Keratinocyte (primary cell): ENCODE results near the gene COL4A6. TPM values are rescaled to one million over a fixed set of nuclear protein-coding genes. Genes with fewer than 3 reads are reported as not detected.

Experiments
- DNase-seq: peaks from one replicate; pipeline ENCODE4 v3.0.0-alpha.2; 2011; ENCODE audit warnings: low read depth, missing footprints, low spot score
- FAIRE-seq: peaks from 2 replicates; lab custom pipeline; 2011; peaks lifted over from hg19 to GRCh38; lab: Jason Lieb, UNC
- H2AFZ ChIP-seq: 2 replicates; pipeline ENCODE4 v1.6.0; 2012; ENCODE audit warnings: low read length, control low read depth, inconsistent platforms; ENCODE audit not compliant: control insufficient read depth
- H3K27ac ChIP-seq: 2 replicates; pipeline ENCODE4 v1.5.1; 2011; ENCODE audit warnings: low read length; ENCODE audit not compliant: control insufficient read depth, insufficient read depth
- H3K27me3 ChIP-seq: 3 replicates; pipeline ENCODE4 v1.6.0; 2011; ENCODE audit warnings: low read length; ENCODE audit not compliant: control insufficient read depth, insufficient read depth; ENCODE audit errors: extremely low read depth
- H3K36me3 ChIP-seq, 2 experiments: 2 replicates in 1 of 2; 3 replicates in 1 of 2; pipeline ENCODE4 v1.5.1; 2011; ENCODE audit warnings: low read length in 2 of 2, mild to moderate bottlenecking in 1 of 2; ENCODE audit not compliant: control insufficient read depth in 2 of 2, insufficient read depth in 2 of 2; ENCODE audit errors: extremely low read depth in 1 of 2
- H3K4me1 ChIP-seq: 3 replicates; pipeline ENCODE4 v1.5.1; 2011; ENCODE audit warnings: low read length; ENCODE audit not compliant: control insufficient read depth, insufficient read depth; ENCODE audit errors: extremely low read depth
- H3K4me2 ChIP-seq: 3 replicates; pipeline ENCODE4 v1.6.0; 2011; ENCODE audit warnings: low read depth, low read length; ENCODE audit not compliant: control insufficient read depth, insufficient read depth; ENCODE audit errors: extremely low read depth
- H3K4me3 ChIP-seq, 3 experiments: fragments of 200-600 bp in 1 of 3; sonication (generic) in 1 of 3; 2 replicates in 2 of 3; 3 replicates in 1 of 3; pipeline ENCODE4 v1.5.1; 2011 to 2016; ENCODE audit warnings: low read length in 3 of 3, mild to moderate bottlenecking in 3 of 3, control low read depth in 2 of 3, inconsistent platforms in 1 of 3, low read depth in 1 of 3, mixed read lengths in 1 of 3, mixed run types in 1 of 3, moderate library complexity in 1 of 3; ENCODE audit not compliant: control insufficient read depth in 2 of 3, insufficient read depth in 2 of 3; ENCODE audit errors: extremely low read depth in 1 of 3
- H3K79me2 ChIP-seq: 2 replicates; pipeline ENCODE4 v1.6.0; 2012; ENCODE audit warnings: low read length; ENCODE audit not compliant: control insufficient read depth, insufficient read depth
- H3K9ac ChIP-seq: 3 replicates; pipeline ENCODE4 v1.6.0; 2011; ENCODE audit warnings: low read length; ENCODE audit not compliant: control insufficient read depth, insufficient read depth; ENCODE audit errors: extremely low read depth
- H3K9me1 ChIP-seq: 3 replicates; pipeline ENCODE4 v1.6.0; 2011; ENCODE audit warnings: low read length; ENCODE audit not compliant: control insufficient read depth, insufficient read depth; ENCODE audit errors: extremely low read depth
- H3K9me3 ChIP-seq: 2 replicates; pipeline ENCODE4 v1.5.1; 2012; ENCODE audit warnings: low read depth, low read length; ENCODE audit not compliant: control insufficient read depth
- H4K20me1 ChIP-seq: 3 replicates; pipeline ENCODE4 v1.6.0; 2011; ENCODE audit warnings: low read length; ENCODE audit not compliant: control insufficient read depth, insufficient read depth; ENCODE audit errors: extremely low read depth
- EZH2 ChIP-seq: IDR thresholded peaks from one replicate; pipeline ENCODE4 v1.6.1; 2012; ENCODE audit warnings: inconsistent platforms, mild to moderate bottlenecking, low read length, moderate library complexity
- dilution Hi-C: fragments of 300-500 bp; cut with MboI; formaldehyde crosslinking; loops from one replicate; pipeline ENCODE4 v1.7.0; 2020; ENCODE audit warnings: low sequenced_read_pairs; ENCODE audit not compliant: extremely low pct_ligation_motif_present
- polyA plus RNA-seq, 5 experiments: library from polyadenylated mRNA; depleted of rRNA in 3 of 5; stranded (reverse) in 3 of 5; stranded (forward) in 1 of 5; unstranded in 1 of 5; fragments of >200 nt; gene quantifications; 1 replicate in 1 of 5; 2 replicates in 3 of 5; 3 replicates in 1 of 5; pipeline versions ENCODE4 v1.2.1 to v1.2.3, GENCODE V29; 2011 to 2012; ENCODE audit warnings: missing spikeins in 2 of 5, low read depth in 1 of 5, low replicate concordance in 1 of 5
- TF ChIP-seq, protein P1 (sequence below), 3 experiments: IDR thresholded peaks in 1 of 3; conservative IDR thresholded peaks in 1 of 3; optimal IDR thresholded peaks in 1 of 3; 2 replicates in 2 of 3; 3 replicates in 1 of 3; pipeline versions ENCODE3 to v1.5.1; 2011; ENCODE audit warnings: low read length in 3 of 3, mild to moderate bottlenecking in 3 of 3, moderate library complexity in 2 of 3, control low read depth in 1 of 3, inconsistent platforms in 1 of 3; ENCODE audit not compliant: insufficient read depth in 2 of 3; ENCODE audit errors: extremely low read depth in 1 of 3

The COL4A6 gene
- polyA plus RNA-seq, 1 donor (not counting 4 experiments of a cell fraction or from before 2014, with no cell fraction given), result 18.8 TPM

DNA sequence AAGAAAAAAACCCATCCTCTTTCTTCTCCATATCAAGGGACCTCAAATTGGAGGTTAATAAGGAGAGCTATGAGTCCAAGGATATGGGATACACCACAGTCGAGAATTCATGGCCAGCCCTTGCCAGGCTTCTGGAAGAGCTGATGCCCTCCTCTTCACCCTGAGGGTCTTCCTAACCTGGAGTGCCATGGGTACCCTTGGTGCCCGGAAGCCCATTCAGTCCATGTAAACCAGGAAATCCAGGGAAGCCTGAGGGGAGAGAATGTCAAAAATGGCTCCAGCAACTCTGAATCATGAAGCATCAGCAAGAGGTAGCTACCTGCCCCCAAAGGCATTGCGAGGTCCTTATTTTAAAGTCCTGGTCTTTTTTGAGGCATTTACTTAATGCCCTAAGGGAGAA lies 268.5 kb downstream of the COL4A6 start:
- TF ChIP-seq, protein P1, sequence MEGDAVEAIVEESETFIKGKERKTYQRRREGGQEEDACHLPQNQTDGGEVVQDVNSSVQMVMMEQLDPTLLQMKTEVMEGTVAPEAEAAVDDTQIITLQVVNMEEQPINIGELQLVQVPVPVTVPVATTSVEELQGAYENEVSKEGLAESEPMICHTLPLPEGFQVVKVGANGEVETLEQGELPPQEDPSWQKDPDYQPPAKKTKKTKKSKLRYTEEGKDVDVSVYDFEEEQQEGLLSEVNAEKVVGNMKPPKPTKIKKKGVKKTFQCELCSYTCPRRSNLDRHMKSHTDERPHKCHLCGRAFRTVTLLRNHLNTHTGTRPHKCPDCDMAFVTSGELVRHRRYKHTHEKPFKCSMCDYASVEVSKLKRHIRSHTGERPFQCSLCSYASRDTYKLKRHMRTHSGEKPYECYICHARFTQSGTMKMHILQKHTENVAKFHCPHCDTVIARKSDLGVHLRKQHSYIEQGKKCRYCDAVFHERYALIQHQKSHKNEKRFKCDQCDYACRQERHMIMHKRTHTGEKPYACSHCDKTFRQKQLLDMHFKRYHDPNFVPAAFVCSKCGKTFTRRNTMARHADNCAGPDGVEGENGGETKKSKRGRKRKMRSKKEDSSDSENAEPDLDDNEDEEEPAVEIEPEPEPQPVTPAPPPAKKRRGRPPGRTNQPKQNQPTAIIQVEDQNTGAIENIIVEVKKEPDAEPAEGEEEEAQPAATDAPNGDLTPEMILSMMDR (optimal IDR thresholded peaks at IDR 0.05 in 1 of 3, IDR thresholded peaks at IDR 0.05 in 1 of 3, conservative IDR thresholded peaks at IDR 0.05 in 1 of 3; ENCODE audit: extremely low read depth in 1 of 3, insufficient read depth in 2 of 3, low read length in 3 of 3), result no peak
- TF ChIP-seq EZH2, result no peak
- peaks cover 3% of the 10 kb centered on the region for H3K27me3 ChIP-seq
- no peaks in the 10 kb centered on the region for H3K36me3 ChIP-seq
- H2AFZ ChIP-seq, result no peak overlapping the region
- no peak overlapping the region for H3K9ac ChIP-seq
- no peaks in the 10 kb centered on the region for H4K20me1 ChIP-seq
- H3K4me2 ChIP-seq, result no peak overlapping the region
- no peaks in the 10 kb centered on the region for H3K79me2 ChIP-seq
- H3K4me3 ChIP-seq, result no peak overlapping the region
- FAIRE-seq (no peak), DNase-seq (no peak)
- dilution Hi-C loops, result no loop called here
- no peaks in the 10 kb centered on the region for H3K9me1 ChIP-seq
- H3K4me1 ChIP-seq, result no peaks in the 10 kb centered on the region
- H3K27ac ChIP-seq, result no peak overlapping the region
- no peaks in the 10 kb centered on the region for H3K9me3 ChIP-seq

DNA sequence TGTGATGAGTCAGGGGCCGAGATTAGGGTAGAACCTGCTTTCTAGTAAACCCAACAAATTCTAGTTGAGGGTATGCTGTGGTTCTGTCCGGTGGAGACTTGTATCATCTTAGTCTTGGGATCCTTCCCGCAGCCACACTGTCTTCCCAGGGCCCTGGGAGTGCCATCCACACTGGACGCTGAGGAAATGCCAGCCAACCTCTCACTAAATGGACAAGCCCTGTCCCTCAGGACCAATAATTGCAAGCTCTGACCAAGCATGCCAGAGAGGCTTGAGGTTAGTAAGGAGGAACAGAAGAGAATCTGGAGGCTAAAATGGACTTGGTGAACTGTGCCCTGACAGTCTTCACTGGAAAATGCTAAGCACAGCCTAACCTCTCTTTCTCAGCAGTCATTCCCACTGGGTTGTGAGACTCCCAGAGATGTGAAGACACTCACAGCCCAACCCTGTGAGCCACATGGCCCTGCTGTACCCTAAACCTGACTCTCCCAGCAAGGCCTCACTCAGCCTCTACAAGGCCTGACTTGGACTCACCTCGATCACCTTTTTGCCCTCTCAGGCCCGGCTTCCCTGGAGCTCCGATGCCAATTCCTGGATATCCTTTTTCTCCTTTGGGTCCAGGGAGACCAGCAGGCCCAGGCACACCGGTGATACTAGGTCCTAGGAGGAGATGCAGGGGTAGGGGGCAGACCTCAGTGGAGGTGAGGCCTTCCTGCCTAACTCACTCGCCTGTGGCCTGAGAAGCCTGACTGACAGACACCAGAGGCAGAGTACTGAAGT lies 269.1 kb downstream of the COL4A6 start:
- Histone ChIP-seq H2AFZ (no peak overlapping the region), H3K4me2 (no peak overlapping the region), H3K36me3 (no peaks in the 10 kb centered on the region), H3K4me1 (no peaks in the 10 kb centered on the region), H3K27ac (no peak overlapping the region), H3K9me3 (no peaks in the 10 kb centered on the region), H3K4me3 (no peak overlapping the region), H4K20me1 (no peaks in the 10 kb centered on the region), H3K9me1 (no peaks in the 10 kb centered on the region), H3K9ac (no peak overlapping the region), H3K79me2 (no peaks in the 10 kb centered on the region), H3K27me3 (no peaks in the 10 kb centered on the region)
- dilution Hi-C loops, result no loop called here
- no peak for TF ChIP-seq EZH2
- TF ChIP-seq, protein P1 (optimal IDR thresholded peaks at IDR 0.05 in 1 of 3, IDR thresholded peaks at IDR 0.05 in 1 of 3, conservative IDR thresholded peaks at IDR 0.05 in 1 of 3; ENCODE audit: extremely low read depth in 1 of 3, insufficient read depth in 2 of 3, low read length in 3 of 3), result no peak
- FAIRE-seq (no peak), DNase-seq (no peak)
